Measurements from ENCODE around the gene ADORA3.

- TF ChIP-seq CTCF (IDR thresholded peaks at IDR 0.05; ENCODE audit: low read length) (peak; percentile 33), EZH2 (optimal IDR thresholded peaks at IDR 0.05; ENCODE audit: low read depth, low read length) (no peak)
These were observed 21.8 kb downstream of the ADORA3 start for GRCh38 chr1:111481387-111482221.
